HepG2 (cell line): ENCODE measurements around the gene TNKS1BP1. TPM values are rescaled to one million over a fixed set of nuclear protein-coding genes. Genes with fewer than 3 reads are reported as not detected.
A peak's percentile ranks its signal among the peaks of the same experiment; 100 is the strongest.

Source experiments
- ATAC-seq: fragments of 200-7000 bp; cut with Tn5 transposase; 3 replicates; pipeline ENCODE4 v1.9.1; 2020; ENCODE audit warnings: mild to moderate bottlenecking, moderate library complexity
- BruUV-seq: library from RNA; stranded (reverse); fragments of 400-500 nt; replicated peaks from 2 replicates; lab custom pipeline; 2021; lab: Mats Ljungman, UMichigan
- CTCF ChIA-PET: fragments of 300-600 bp; formaldehyde crosslinking; extraction: SDS; loops from one replicate; lab custom pipeline; 2021; ENCODE audit warnings: low total read pairs, inconsistent platforms, low intra/inter-chr PET ratio; lab: Yijun Ruan, JAX
- POLR2A ChIA-PET: fragments of 350-600 bp; sonication (Branson Sonifier 250); formaldehyde crosslinking; loops from one replicate; lab custom pipeline; 2020; ENCODE audit warnings: antibody characterized with exemption, inconsistent platforms; lab: Yijun Ruan, JAX
- DNase-seq: peaks from one replicate; pipeline ENCODE4 v3.0.0-alpha.2; 2015; ENCODE audit warnings: low spot score
- FAIRE-seq: peaks from 3 replicates; lab custom pipeline; 2011; peaks lifted over from hg19 to GRCh38; lab: Jason Lieb, UNC
- H2AFZ ChIP-seq: one replicate; pipeline ENCODE4 v1.6.1; 2011; ENCODE audit warnings: low read length, inconsistent platforms
- H3K27ac ChIP-seq: fragments of 300-600 bp; 3 replicates; pipeline ENCODE4 v1.8.0; 2011; ENCODE audit warnings: mixed run types, mild to moderate bottlenecking, mixed read lengths, low read length, inconsistent platforms; ENCODE audit not compliant: insufficient read depth; ENCODE audit errors: extremely low read length
- H3K27me3 ChIP-seq, 2 experiments: fragments of 200-600 bp in 1 of 2; 2 replicates in 1 of 2; 3 replicates in 1 of 2; pipeline versions ENCODE4 v1.6.0 to v1.8.0; 2011; ENCODE audit warnings: low read length in 2 of 2, mild to moderate bottlenecking in 2 of 2, moderate library complexity in 2 of 2, inconsistent platforms in 1 of 2; ENCODE audit not compliant: insufficient read depth in 2 of 2, control insufficient read depth in 1 of 2
- H3K36me3 ChIP-seq, 2 experiments: fragments of 200-600 bp in 1 of 2; replicated peaks in 1 of 2; 2 replicates in 1 of 2; 3 replicates in 1 of 2; pipeline versions ENCODE4 v1.5.1 to v1.8.0; 2011; ENCODE audit warnings: low read length in 2 of 2, inconsistent platforms in 1 of 2; ENCODE audit not compliant: insufficient read depth in 2 of 2, control insufficient read depth in 1 of 2
- H3K4me1 ChIP-seq: 2 replicates; pipeline ENCODE4 v1.5.1; 2012; ENCODE audit warnings: low read length, inconsistent platforms; ENCODE audit not compliant: insufficient read depth
- H3K4me2 ChIP-seq: 2 replicates; pipeline ENCODE4 v1.6.0; 2011; ENCODE audit warnings: low read depth, low read length, inconsistent platforms
- H3K4me3 ChIP-seq, 3 experiments: fragments of 200-600 bp in 1 of 3; sonication (generic), shearing (Covaris generic) in 1 of 3; replicated peaks in 1 of 3; 2 replicates each; pipeline ENCODE4 v1.5.1; 2011 to 2016; ENCODE audit warnings: low read length in 3 of 3, inconsistent platforms in 2 of 3, low read depth in 2 of 3, mild to moderate bottlenecking in 2 of 3, control low read depth in 1 of 3, mixed read lengths in 1 of 3; ENCODE audit not compliant: insufficient read depth in 1 of 3
- H3K79me2 ChIP-seq: one replicate; pipeline ENCODE4 v1.6.1; 2011; ENCODE audit warnings: low read length, inconsistent platforms; ENCODE audit not compliant: insufficient read depth
- H3K9ac ChIP-seq: 2 replicates; pipeline ENCODE4 v1.6.0; 2011; ENCODE audit warnings: mild to moderate bottlenecking, low read depth, low read length, inconsistent platforms; ENCODE audit not compliant: insufficient read depth
- H3K9me3 ChIP-seq: 2 replicates; pipeline ENCODE4 v1.5.1; 2012; ENCODE audit warnings: mild to moderate bottlenecking, low read length
- H4K20me1 ChIP-seq: 2 replicates; pipeline ENCODE4 v1.6.0; 2011; ENCODE audit warnings: inconsistent platforms, mild to moderate bottlenecking, low read length, moderate library complexity; ENCODE audit not compliant: insufficient read depth
- ELF1 ChIP-seq: sonication (generic); formaldehyde crosslinking; IDR thresholded peaks from 2 replicates; pipeline ENCODE4 v1.4.0; 2020; ENCODE audit warnings: missing genetic modification reagents
- ERF ChIP-seq: IDR thresholded peaks from 2 replicates; pipeline ENCODE4 v1.6.1; 2018; ENCODE audit warnings: missing biosample characterization, missing genetic modification reagents
- FOXA1 ChIP-seq, 2 experiments: fragments of 450-650 bp in 1 of 2; sonication (generic) in 1 of 2; formaldehyde crosslinking in 1 of 2; IDR thresholded peaks; 2 replicates each; pipeline versions ENCODE4 v1.4.0 to v1.6.1; 2016 to 2020; ENCODE audit warnings: missing genetic modification reagents in 1 of 2
- MTA3 ChIP-seq: sonication (generic); formaldehyde crosslinking; IDR thresholded peaks from 2 replicates; pipeline ENCODE4 v1.4.0; 2020; ENCODE audit warnings: missing genetic modification reagents
- NFE2L2 ChIP-seq: fragments of 150-350 bp; IDR thresholded peaks from 2 replicates; pipeline ENCODE4 v1.6.1; 2014; ENCODE audit warnings: low read length
- ONECUT2 ChIP-seq: sonication (generic); formaldehyde crosslinking; IDR thresholded peaks from 2 replicates; pipeline ENCODE4 v1.4.0; 2020; ENCODE audit warnings: missing genetic modification reagents
- RFX3 ChIP-seq: IDR thresholded peaks from 2 replicates; pipeline ENCODE4 v1.6.1; 2016; ENCODE audit warnings: missing biosample characterization, missing genetic modification reagents
- ZC3H13 ChIP-seq: sonication (generic); formaldehyde crosslinking; IDR thresholded peaks from 2 replicates; pipeline ENCODE4 v1.8.1; 2023; ENCODE audit warnings: mild to moderate bottlenecking, missing genetic modification reagents, moderate library complexity
- ZNF17 ChIP-seq: sonication (generic); formaldehyde crosslinking; IDR thresholded peaks from 2 replicates; pipeline ENCODE4 v1.5.0; 2020; ENCODE audit warnings: mild to moderate bottlenecking, missing genetic modification reagents
- ZNF543 ChIP-seq: sonication (generic); formaldehyde crosslinking; IDR thresholded peaks from 2 replicates; pipeline ENCODE4 v1.4.0; 2020; ENCODE audit warnings: mild to moderate bottlenecking, missing genetic modification reagents
- ZNF773 ChIP-seq: sonication (generic); formaldehyde crosslinking; IDR thresholded peaks from 2 replicates; pipeline ENCODE4 v1.4.0; 2020; ENCODE audit warnings: missing genetic modification reagents, borderline replicate concordance
- ZNF776 ChIP-seq: sonication (generic); formaldehyde crosslinking; IDR thresholded peaks from 2 replicates; pipeline ENCODE4 v1.4.0; 2020; ENCODE audit warnings: mild to moderate bottlenecking, missing genetic modification reagents
- WGBS: methylation state at CpG from one replicate; pipeline ENCODE4 v1.1.6; 2017; ENCODE audit warnings: low lambda C conversion rate; 5-methylcytosine and 5-hydroxymethylcytosine counted together
- in situ Hi-C: cut with HindIII; loops from 2 replicates; pipeline ENCODE4 v1.10.0; 2017; ENCODE audit warnings: low pct_unique_long_range_greater_than_20kb; ENCODE audit not compliant: extremely low pct_ligation_motif_present
- intact Hi-C: fragments of 100-400 bp; cut with micrococcal nuclease; formaldehyde crosslinking; loops from one replicate; pipeline ENCODE4 v1.10.0; 2022; ENCODE audit not compliant: unreplicated experiment
- polyA plus RNA-seq, 8 experiments: library from polyadenylated mRNA; depleted of rRNA in 3 of 8; stranded (reverse) in 7 of 8; unstranded in 1 of 8; fragments of >200 nt; fragmentation: Illumina TruSeq in 4 of 8; extraction: Trizol in 4 of 8; gene quantifications; 2 replicates each; pipeline versions ENCODE4 v1.2.1 to v1.2.3, GENCODE V29; 2011 to 2016; ENCODE audit warnings: low read depth in 4 of 8, missing spikeins in 1 of 8, mixed read lengths in 1 of 8; ENCODE audit not compliant: insufficient read depth in 1 of 8
- total RNA-seq, 5 experiments: library from RNA; depleted of rRNA; stranded (reverse); fragments of >200 nt; fragmentation: Illumina TruSeq; extraction: Trizol; gene quantifications; 2 replicates each; pipeline ENCODE4 v1.2.3, GENCODE V29; 2016; ENCODE audit warnings: low read depth in 1 of 5
- TF ChIP-seq, protein P1 (sequence below): sonication (generic); formaldehyde crosslinking; IDR thresholded peaks from 2 replicates; pipeline ENCODE4 v1.8.1; 2022; ENCODE audit warnings: mild to moderate bottlenecking, missing genetic modification reagents
- TF ChIP-seq, protein P2 (sequence below): sonication (generic); formaldehyde crosslinking; IDR thresholded peaks from 2 replicates; pipeline ENCODE4 v1.5.1; 2020; ENCODE audit warnings: missing genetic modification reagents, mild to moderate bottlenecking, borderline replicate concordance

TNKS1BP1 gene
- total and polyA plus RNA-seq, 2 of the 13 experiments (the other 11 are each of a cell fraction or from before 2014, with no cell fraction given), result 13.7 to 15.0 TPM

DNA sequence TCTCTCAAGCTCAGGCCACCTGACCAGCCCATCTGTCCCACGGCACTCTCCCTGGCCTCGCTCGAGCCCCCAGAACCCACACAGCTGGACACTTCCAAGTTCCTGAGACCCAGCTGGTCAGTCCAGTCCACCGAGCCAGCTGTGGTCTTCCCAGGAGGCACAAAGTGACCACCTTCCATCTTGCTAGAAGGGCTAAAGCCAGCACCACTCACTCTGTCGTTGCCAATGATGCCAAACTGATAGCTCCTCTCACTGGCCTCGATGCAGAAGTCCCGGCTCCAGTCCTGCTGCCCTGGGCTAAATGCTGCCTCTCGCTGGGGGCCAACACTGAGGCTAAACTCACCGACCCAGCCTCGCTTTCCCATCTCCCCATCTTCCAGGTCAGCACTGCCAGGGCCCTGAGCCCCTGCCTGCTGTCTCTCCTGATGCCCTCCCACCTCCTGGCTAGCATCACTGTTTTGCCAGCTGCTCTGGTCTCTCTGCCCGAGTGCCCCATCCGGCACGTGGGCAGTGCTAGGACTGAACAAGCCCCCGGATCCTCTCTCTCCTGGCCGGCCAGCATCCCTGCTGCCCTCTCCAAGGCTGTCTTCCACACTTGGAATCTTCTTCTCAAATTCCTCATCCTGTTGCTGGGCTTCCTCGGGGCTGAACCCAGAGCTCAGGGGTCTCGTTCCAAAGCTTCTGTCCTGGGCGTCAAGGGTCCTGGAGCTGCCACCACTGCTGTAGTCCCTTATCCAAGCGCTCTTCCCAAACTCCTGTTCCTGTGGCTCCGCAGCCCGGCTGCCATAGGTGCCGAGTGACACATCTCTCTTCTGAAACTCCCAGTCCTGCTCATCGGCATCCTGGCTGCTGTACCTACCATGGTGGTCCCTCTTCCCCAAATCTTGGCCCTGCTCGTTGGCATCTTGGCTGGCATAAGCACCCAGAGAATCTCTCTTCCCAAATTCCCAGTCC, 15.4 kb downstream of the TNKS1BP1 start:
- Histone ChIP-seq H3K27me3 (no peaks in the 10 kb centered on the region), H3K27ac (no peak overlapping the region), H3K4me2 (no peak overlapping the region), H3K9me3 (no peaks in the 10 kb centered on the region)
- POLR2A ChIA-PET, result interaction anchor here (2.8 kb wide), 1 partner anchor 12 kb away, joined by 11 read pairs; no protein-coding TSS in a partner anchor
- CTCF ChIA-PET, result no interaction called here
- DNase-seq, result no peak
- TSS peak; percentile 42 for BruUV-seq
- TF ChIP-seq, protein P1, sequence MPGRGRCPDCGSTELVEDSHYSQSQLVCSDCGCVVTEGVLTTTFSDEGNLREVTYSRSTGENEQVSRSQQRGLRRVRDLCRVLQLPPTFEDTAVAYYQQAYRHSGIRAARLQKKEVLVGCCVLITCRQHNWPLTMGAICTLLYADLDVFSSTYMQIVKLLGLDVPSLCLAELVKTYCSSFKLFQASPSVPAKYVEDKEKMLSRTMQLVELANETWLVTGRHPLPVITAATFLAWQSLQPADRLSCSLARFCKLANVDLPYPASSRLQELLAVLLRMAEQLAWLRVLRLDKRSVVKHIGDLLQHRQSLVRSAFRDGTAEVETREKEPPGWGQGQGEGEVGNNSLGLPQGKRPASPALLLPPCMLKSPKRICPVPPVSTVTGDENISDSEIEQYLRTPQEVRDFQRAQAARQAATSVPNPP, result no peak
- peak; percentile 20; the same call in 1 of the 2 replicates for TF ChIP-seq ZC3H13 (CRISPR knock-in tag)
- TF ChIP-seq FOXA1 (IDR thresholded peaks at IDR 0.05), result no peak
- TF ChIP-seq FOXA1 (CRISPR knock-in tag; IDR thresholded peaks at IDR 0.05), result no peak
- TF ChIP-seq, all 625 proteins: peak for 1
- ATAC-seq (no peak), FAIRE-seq (no peak)
- WGBS, result 98% methylated on average over 21 of the region's 24 CpGs
- Histone ChIP-seq H3K9ac (no peak overlapping the region), H3K79me2 (peaks cover 6% of the 10 kb centered on the region), H4K20me1 (no peaks in the 10 kb centered on the region), H3K36me3 (peaks cover 8 to 14% of the 10 kb centered on the region in 2 experiments; a peak in 4 of 5 replicates), H2AFZ (no peak overlapping the region), H3K4me3 (no peak overlapping the region), H3K4me1 (peaks cover 81% of the 10 kb centered on the region)
- intact Hi-C loops, result no loop called here
- in situ Hi-C loops, result no loop called here

DNA sequence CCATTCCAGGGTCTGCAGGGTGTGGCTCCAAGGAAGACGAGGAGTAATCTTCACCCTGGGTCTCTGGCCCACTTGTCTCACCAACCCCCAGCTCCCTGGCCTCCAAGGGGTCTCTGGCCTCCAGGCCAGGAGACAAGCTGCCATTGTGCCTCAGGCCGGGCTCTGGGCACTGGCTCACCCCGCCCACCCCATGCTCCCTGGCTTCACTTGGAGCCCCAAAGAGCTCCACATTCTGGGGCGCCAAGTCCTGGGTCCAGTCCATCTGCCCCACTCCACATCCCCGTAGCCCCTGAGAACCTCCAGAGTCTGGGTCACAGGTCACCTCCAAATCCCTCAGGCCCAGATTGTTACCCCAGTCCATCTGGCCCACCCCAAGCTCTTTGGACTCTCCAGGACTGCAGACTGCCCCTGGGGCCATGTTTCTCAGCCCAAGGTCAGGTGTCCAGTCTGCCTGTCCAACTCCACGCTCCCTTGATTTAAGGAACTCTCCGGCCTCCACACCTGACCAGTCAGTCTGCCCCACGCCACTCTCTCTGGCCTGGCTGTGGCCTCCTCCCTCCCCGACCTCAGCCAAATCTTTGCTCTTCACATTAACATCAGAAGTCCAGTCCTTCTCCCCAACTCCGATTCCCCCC, 16.2 kb downstream of the TNKS1BP1 start:
- no TSS peak for BruUV-seq
- ChIA-PET CTCF (no interaction called here), POLR2A (interaction anchor here (1.3 to 2.8 kb wide), 2 partner anchors 13 kb away, joined by 3 to 11 read pairs; no protein-coding TSS in a partner anchor)
- WGBS, result 88% methylated on average over 6 of the region's 10 CpGs
- TF ChIP-seq ZNF776 (no peak), ONECUT2 (CRISPR knock-in tag) (no peak), MTA3 (CRISPR knock-in tag) (no peak), ERF (CRISPR knock-in tag) (no peak), ZNF773 (no peak), ELF1 (no peak), NFE2L2 (no peak), RFX3 (CRISPR knock-in tag) (no peak), ZNF17 (CRISPR knock-in tag) (no peak), ZNF543 (CRISPR knock-in tag) (no peak)
- TF ChIP-seq, protein P2, sequence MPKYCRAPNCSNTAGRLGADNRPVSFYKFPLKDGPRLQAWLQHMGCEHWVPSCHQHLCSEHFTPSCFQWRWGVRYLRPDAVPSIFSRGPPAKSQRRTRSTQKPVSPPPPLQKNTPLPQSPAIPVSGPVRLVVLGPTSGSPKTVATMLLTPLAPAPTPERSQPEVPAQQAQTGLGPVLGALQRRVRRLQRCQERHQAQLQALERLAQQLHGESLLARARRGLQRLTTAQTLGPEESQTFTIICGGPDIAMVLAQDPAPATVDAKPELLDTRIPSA (CRISPR knock-in tag), result no peak
- Histone ChIP-seq H3K4me3 (no peak overlapping the region), H4K20me1 (no peaks in the 10 kb centered on the region), H3K79me2 (peaks cover 6% of the 10 kb centered on the region), H3K27ac (no peak overlapping the region), H3K9me3 (no peaks in the 10 kb centered on the region), H3K9ac (no peak overlapping the region), H3K4me2 (no peak overlapping the region), H3K4me1 (peaks cover 90% of the 10 kb centered on the region), H3K27me3 (no peaks in the 10 kb centered on the region), H3K36me3 (peaks cover 6 to 12% of the 10 kb centered on the region in 2 experiments; a peak in 4 of 5 replicates), H2AFZ (no peak overlapping the region)
- no peak for DNase-seq
- in situ Hi-C loops, result no loop called here
- FAIRE-seq, result no peak
- no peak for ATAC-seq
- intact Hi-C loops, result no loop called here
